ENCODE results near the gene PRR9. TPM values are rescaled to one million over a fixed set of nuclear protein-coding genes. Genes with fewer than 3 reads are reported as not detected.

Gene PRR9
- total and polyA plus RNA-seq, 7 experiments from 2014 or later = not detected

DNA sequence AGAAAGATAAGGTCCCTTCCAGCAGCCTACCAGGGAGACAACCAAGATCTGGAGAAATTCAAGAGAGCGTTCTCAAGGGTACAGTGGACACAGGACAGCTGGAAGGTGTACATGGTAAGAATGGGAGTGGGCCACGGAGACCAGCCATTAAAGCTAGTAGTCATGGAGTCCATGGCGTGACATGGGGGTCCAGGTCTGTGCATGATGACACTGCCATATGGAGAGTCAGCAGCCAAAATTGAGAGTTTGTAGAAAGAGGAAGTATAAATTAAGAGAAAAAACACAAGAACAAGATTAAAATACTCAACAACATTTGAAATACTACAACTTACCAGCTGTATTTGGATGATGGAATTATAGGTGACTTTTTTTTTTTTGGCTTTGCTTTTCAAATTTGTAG is 34.2 kb downstream of the PRR9 start:
- CTCF ChIA-PET = no interaction called here
- peaks cover 25 to 58% (median 45%) of the 10 kb centered on the region in 5 donors for H3K27me3 Mint-ChIP-seq
- intact Hi-C loops (cut with micrococcal nuclease) = no loop called here
- no peak overlapping the region for H3K27ac ChIP-seq (ENCODE audit: low read depth, low read length)
- H3K36me3 ChIP-seq (ENCODE audit: control insufficient read depth in 2 of 3, insufficient read depth in 3 of 3, low read length in 3 of 3) = no peaks in the 10 kb centered on the region
- no peaks in the 10 kb centered on the region for H3K36me3 Mint-ChIP-seq
- no peaks in the 10 kb centered on the region for H3K4me1 ChIP-seq (ENCODE audit: control insufficient read depth in 2 of 2, insufficient read depth in 2 of 2, low read length in 2 of 2)
- no peak overlapping the region for H3K4me3 ChIP-seq (ENCODE audit: low read length)
- DNase-seq = no peak
- H3K27me3 ChIP-seq (ENCODE audit: control insufficient read depth in 2 of 2, insufficient read depth in 2 of 2, low read length in 2 of 2) = peaks cover 0 to 3% of the 10 kb centered on the region in 2 donors
- POLR2A ChIA-PET = no interaction called here
- H3K9me3 Mint-ChIP-seq = peaks cover 0 to 5% (median 0%) of the 10 kb centered on the region in 11 donors
- H3K9me3 ChIP-seq (ENCODE audit: control insufficient read depth in 2 of 3, low read length in 3 of 3) = no peaks in the 10 kb centered on the region
- no peak overlapping the region for H3K27ac Mint-ChIP-seq
- H3K4me3 Mint-ChIP-seq = no peak overlapping the region
- peaks cover 0 to 6% (median 0%) of the 10 kb centered on the region in 7 donors for H3K4me1 Mint-ChIP-seq
- no peak for ATAC-seq

- Mint-ChIP-seq H3K4me3 (no peak overlapping the region), H3K27ac (no peak overlapping the region), H3K27me3 (peaks cover 25 to 54% (median 43%) of the 10 kb centered on the region in 5 donors), H3K4me1 (peaks cover 0 to 6% (median 0%) of the 10 kb centered on the region in 7 donors), H3K36me3 (no peaks in the 10 kb centered on the region), H3K9me3 (peaks cover 0 to 5% (median 0%) of the 10 kb centered on the region in 11 donors)
- Histone ChIP-seq H3K4me1 (ENCODE audit: control insufficient read depth in 2 of 2, insufficient read depth in 2 of 2, low read length in 2 of 2) (no peaks in the 10 kb centered on the region), H3K36me3 (ENCODE audit: control insufficient read depth in 2 of 3, insufficient read depth in 3 of 3, low read length in 3 of 3) (no peaks in the 10 kb centered on the region), H3K27ac (ENCODE audit: low read depth, low read length) (no peak overlapping the region), H3K4me3 (ENCODE audit: low read length) (no peak overlapping the region), H3K9me3 (ENCODE audit: control insufficient read depth in 2 of 3, low read length in 3 of 3) (no peaks in the 10 kb centered on the region), H3K27me3 (ENCODE audit: control insufficient read depth in 2 of 2, insufficient read depth in 2 of 2, low read length in 2 of 2) (peaks cover 0 to 3% of the 10 kb centered on the region in 2 donors)
- DNase-seq (no peak), ATAC-seq (no peak)
- ChIA-PET CTCF (no interaction called here), POLR2A (no interaction called here)
- intact Hi-C loops (cut with micrococcal nuclease) = no loop called here
Observed at GRCh38 chr1:153251988-153252387, 34.6 kb downstream of the PRR9 start.

DNA sequence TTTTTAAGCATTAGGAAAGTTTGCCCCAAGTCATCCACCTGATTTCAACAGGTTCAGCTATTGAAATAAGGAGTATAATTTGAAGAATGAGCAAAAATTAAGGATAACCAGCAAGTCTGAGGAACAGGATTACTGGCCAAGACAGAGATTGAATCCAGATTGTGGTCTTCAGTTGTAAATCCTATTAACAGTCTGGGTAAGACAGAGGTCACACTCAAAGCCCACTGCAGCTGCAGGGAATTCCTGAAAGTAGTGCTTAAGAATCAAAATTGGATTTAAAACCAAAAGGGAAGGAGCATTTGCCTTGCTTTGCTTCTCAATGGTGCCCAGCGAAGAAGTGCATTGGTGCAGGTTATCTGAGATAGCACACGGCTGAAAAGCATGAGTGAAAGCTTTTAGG is 35.7 kb downstream of the PRR9 start:
- no peak overlapping the region for H3K4me3 ChIP-seq (ENCODE audit: low read length)
- Mint-ChIP-seq H3K9me3 (peaks cover 0 to 5% (median 0%) of the 10 kb centered on the region in 11 donors), H3K27me3 (peaks cover 21 to 44% (median 36%) of the 10 kb centered on the region in 5 donors), H3K4me3 (no peak overlapping the region), H3K27ac (no peak overlapping the region), H3K36me3 (no peaks in the 10 kb centered on the region), H3K4me1 (peaks cover 0 to 6% (median 0%) of the 10 kb centered on the region in 7 donors)
- ATAC-seq (no peak), DNase-seq (no peak)
- H3K9me3 ChIP-seq (ENCODE audit: control insufficient read depth in 2 of 3, low read length in 3 of 3) = no peaks in the 10 kb centered on the region
- intact Hi-C loops (cut with micrococcal nuclease) = no loop called here
- H3K27ac ChIP-seq (ENCODE audit: low read depth, low read length) = no peak overlapping the region
- no peaks in the 10 kb centered on the region for H3K36me3 ChIP-seq (ENCODE audit: control insufficient read depth in 2 of 3, insufficient read depth in 3 of 3, low read length in 3 of 3)
- ChIA-PET CTCF (no interaction called here), POLR2A (no interaction called here)
- no peaks in the 10 kb centered on the region for H3K4me1 ChIP-seq (ENCODE audit: control insufficient read depth in 2 of 2, insufficient read depth in 2 of 2, low read length in 2 of 2)
- H3K27me3 ChIP-seq (ENCODE audit: control insufficient read depth in 2 of 2, insufficient read depth in 2 of 2, low read length in 2 of 2) = peaks cover 0 to 3% of the 10 kb centered on the region in 2 donors

- ATAC-seq (no peak), DNase-seq (no peak)
- H3K9me3 Mint-ChIP-seq = peaks cover 0 to 5% (median 0%) of the 10 kb centered on the region in 11 donors
- H3K27me3 ChIP-seq (ENCODE audit: control insufficient read depth in 2 of 2, insufficient read depth in 2 of 2, low read length in 2 of 2) = no peaks in the 10 kb centered on the region
- H3K27ac Mint-ChIP-seq = no peak overlapping the region
- POLR2A ChIA-PET = no interaction called here
- H3K9me3 ChIP-seq (ENCODE audit: control insufficient read depth in 2 of 3, low read length in 3 of 3) = no peaks in the 10 kb centered on the region
- intact Hi-C loops (cut with micrococcal nuclease) = no loop called here
- CTCF ChIA-PET = no interaction called here
- no peaks in the 10 kb centered on the region for H3K36me3 ChIP-seq (ENCODE audit: control insufficient read depth in 2 of 3, insufficient read depth in 3 of 3, low read length in 3 of 3)
- H3K4me3 Mint-ChIP-seq = no peak overlapping the region
- H3K27ac ChIP-seq (ENCODE audit: low read depth, low read length) = no peak overlapping the region
- peaks cover 18 to 40% (median 30%) of the 10 kb centered on the region in 5 donors for H3K27me3 Mint-ChIP-seq
- H3K4me3 ChIP-seq (ENCODE audit: low read length) = no peak overlapping the region
- peaks cover 0 to 6% (median 0%) of the 10 kb centered on the region in 7 donors for H3K4me1 Mint-ChIP-seq
- H3K36me3 Mint-ChIP-seq = no peaks in the 10 kb centered on the region
- no peaks in the 10 kb centered on the region for H3K4me1 ChIP-seq (ENCODE audit: control insufficient read depth in 2 of 2, insufficient read depth in 2 of 2, low read length in 2 of 2)
Observed at GRCh38 chr1:153253693-153254092, 36.3 kb downstream of the PRR9 start.

DNA sequence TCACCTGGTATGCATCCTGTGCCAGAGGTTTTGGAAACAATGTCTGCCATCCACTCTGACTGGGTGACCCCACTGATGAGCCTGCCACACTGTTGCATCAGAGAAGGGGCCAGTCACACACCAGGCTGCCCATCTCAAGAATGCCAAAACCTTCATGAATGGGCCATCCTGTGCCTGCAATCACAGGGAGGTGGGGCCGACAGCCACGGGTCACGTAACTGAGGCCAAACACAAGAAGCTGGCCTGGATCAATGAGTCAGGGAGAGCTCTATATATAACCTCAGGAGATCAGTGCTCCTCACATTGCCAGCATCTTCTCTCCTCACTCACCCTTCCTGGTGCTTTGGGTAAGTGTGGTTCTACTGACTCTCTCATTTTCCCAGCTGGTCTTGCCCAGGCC is 42.0 kb downstream of the PRR9 start, which contains the start of gene LORICRIN:
Gene LORICRIN (plus strand): TSS at position 301 of the 400 bp plus-strand sequence. CDS start 1,263 bp downstream, outside the sequence.
- H3K36me3 Mint-ChIP-seq = no peaks in the 10 kb centered on the region
- DNase-seq (no peak), ATAC-seq (no peak)
- peaks cover 20 to 32% (median 25%) of the 10 kb centered on the region in 7 donors for H3K4me1 Mint-ChIP-seq
- intact Hi-C loops (cut with micrococcal nuclease) = no loop called here
- no peaks in the 10 kb centered on the region for H3K9me3 Mint-ChIP-seq
- Histone ChIP-seq H3K4me1 (ENCODE audit: control insufficient read depth in 2 of 2, insufficient read depth in 2 of 2, low read length in 2 of 2) (peaks cover 9 to 15% of the 10 kb centered on the region in 2 donors), H3K27me3 (ENCODE audit: control insufficient read depth in 2 of 2, insufficient read depth in 2 of 2, low read length in 2 of 2) (peaks cover 0 to 6% of the 10 kb centered on the region in 2 donors), H3K4me3 (ENCODE audit: low read length) (no peak within 1 kb of the TSS), H3K9me3 (ENCODE audit: control insufficient read depth in 2 of 3, low read length in 3 of 3) (no peaks in the 10 kb centered on the region), H3K27ac (ENCODE audit: low read depth, low read length) (no peak within 1 kb of the TSS), H3K36me3 (ENCODE audit: control insufficient read depth in 2 of 3, insufficient read depth in 3 of 3, low read length in 3 of 3) (no peaks in the 10 kb centered on the region)
- H3K27ac Mint-ChIP-seq = peak within 1 kb of the TSS in 7 of 9 donors; percentile 4 to 62 (median 23)
- peak within 1 kb of the TSS; percentile 45 to 89 (median 80) for H3K4me3 Mint-ChIP-seq
- POLR2A ChIA-PET = no interaction called here
- H3K27me3 Mint-ChIP-seq = peaks cover 28 to 56% (median 37%) of the 10 kb centered on the region in 5 donors
- CTCF ChIA-PET = no interaction called here

GRCh38 chr1:153260585-153261280 is 43.3 kb downstream of the PRR9 start:
- peaks cover 20 to 32% (median 25%) of the 10 kb centered on the region in 7 donors for H3K4me1 Mint-ChIP-seq
- peak overlapping the region in 7 of 9 donors; percentile 4 to 62 (median 23) for H3K27ac Mint-ChIP-seq
- no peaks in the 10 kb centered on the region for H3K36me3 Mint-ChIP-seq
- ChIA-PET POLR2A (no interaction called here), CTCF (no interaction called here)
- no peaks in the 10 kb centered on the region for H3K9me3 ChIP-seq (ENCODE audit: control insufficient read depth in 2 of 3, low read length in 3 of 3)
- intact Hi-C loops (cut with micrococcal nuclease) = no loop called here
- peaks cover 9 to 15% of the 10 kb centered on the region in 2 donors for H3K4me1 ChIP-seq (ENCODE audit: control insufficient read depth in 2 of 2, insufficient read depth in 2 of 2, low read length in 2 of 2)
- DNase-seq (peak in 5 of 9 donors; percentile 5 to 29 (median 13)), ATAC-seq (peak; percentile 39)
- no peaks in the 10 kb centered on the region for H3K36me3 ChIP-seq (ENCODE audit: control insufficient read depth in 2 of 3, insufficient read depth in 3 of 3, low read length in 3 of 3)
- no peak overlapping the region for H3K4me3 ChIP-seq (ENCODE audit: low read length)
- H3K4me3 Mint-ChIP-seq = peak overlapping the region; percentile 45 to 89 (median 80)
- no peaks in the 10 kb centered on the region for H3K9me3 Mint-ChIP-seq
- H3K27me3 Mint-ChIP-seq = peaks cover 35 to 65% (median 44%) of the 10 kb centered on the region in 5 donors
- no peak overlapping the region for H3K27ac ChIP-seq (ENCODE audit: low read depth, low read length)
- H3K27me3 ChIP-seq (ENCODE audit: control insufficient read depth in 2 of 2, insufficient read depth in 2 of 2, low read length in 2 of 2) = peaks cover 0 to 6% of the 10 kb centered on the region in 2 donors

All from naive thymus-derived CD4-positive, alpha-beta T cell (primary cell).